ENCODE data around the gene HNRNPA0. TPM values are rescaled to one million over a fixed set of nuclear protein-coding genes. Genes with fewer than 3 reads are reported as not detected.
A peak's percentile ranks its signal among the peaks of the same experiment; 100 is the strongest.

The HNRNPA0 gene
- total and polyA plus RNA-seq, 9 of the 15 experiments (the other 6 are each of a cell fraction or from before 2014, with no cell fraction given): 5.0 to 33.3 (median 10.7) TPM

DNA sequence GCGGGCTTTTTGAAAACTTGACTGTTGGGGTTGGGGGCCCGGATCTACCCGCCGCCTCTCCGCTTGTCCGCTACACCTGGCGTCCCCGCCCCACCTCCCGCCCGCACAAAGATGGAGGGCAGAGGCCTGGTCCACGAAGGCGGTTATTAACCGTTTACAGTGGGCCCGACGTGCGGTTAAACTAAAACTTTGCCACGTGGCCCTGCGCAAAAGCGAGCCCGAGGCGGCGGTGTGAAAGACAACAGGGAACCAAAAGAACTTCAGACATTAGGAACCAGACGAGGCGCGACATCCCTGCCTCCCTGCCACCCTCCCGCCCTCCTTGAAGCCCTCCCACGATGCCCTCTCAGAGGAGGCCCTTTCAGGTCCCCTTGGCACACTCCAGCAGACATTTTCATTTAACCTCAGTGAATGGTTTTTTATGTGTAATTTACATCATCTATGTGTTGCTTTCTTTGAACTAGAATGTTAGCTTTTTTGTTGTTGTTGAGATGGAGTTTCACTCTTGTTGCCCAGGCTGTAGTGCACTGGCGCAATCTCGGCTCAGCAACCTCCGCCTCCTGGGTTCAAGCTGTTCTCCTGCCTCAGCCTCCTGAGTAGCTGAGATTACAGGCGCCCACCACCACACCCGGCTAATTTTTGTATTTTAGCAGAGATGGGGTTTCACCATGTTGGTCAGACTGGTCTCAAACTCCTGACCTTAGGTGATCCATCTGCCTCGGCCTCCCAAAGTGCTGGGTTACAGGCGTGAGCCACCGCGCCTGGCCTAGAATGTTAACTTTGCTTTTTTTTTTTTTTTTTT, 999 bp upstream of the HNRNPA0 start:
- peak overlapping the region; percentile 97 for H3K27ac ChIP-seq (ENCODE audit: extremely low read depth, low read depth, low read length)
- peak overlapping the region; percentile 76 for H3K4me3 ChIP-seq
- FAIRE-seq (no peak), DNase-seq (ENCODE audit: extremely low read depth in 1 of 4, low spot score in 3 of 4) (no peak), ATAC-seq (peak; percentile 27)
- peaks cover 21% of the 10 kb centered on the region; the same call in 2 of the 3 replicates for H3K36me3 ChIP-seq (ENCODE audit: control insufficient read depth, insufficient read depth, low read length)
- H3K4me2 ChIP-seq (ENCODE audit: insufficient read depth, low read length): peak overlapping the region; percentile 93
- peaks cover 6% of the 10 kb centered on the region in 2 experiments; a peak in 3 of 5 replicates for H3K27me3 ChIP-seq (ENCODE audit: control insufficient read depth in 2 of 2, insufficient read depth in 2 of 2, low read length in 2 of 2)
- BruUV-seq (replicated peaks): TSS peak; percentile 76
- CTCF ChIA-PET (ENCODE audit: low intra/inter-chr PET ratio): no interaction called here
- no peaks in the 10 kb centered on the region for H3K9me1 ChIP-seq (ENCODE audit: control insufficient read depth, insufficient read depth, low read length)
- H3K79me2 ChIP-seq (ENCODE audit: control insufficient read depth, insufficient read depth, low read length): peaks cover 40% of the 10 kb centered on the region
- intact Hi-C loops (cut with micrococcal nuclease): loop anchor here (5.0 kb wide), 2 partner anchors 242 to 277 kb away; partner anchors contain the start of gene FAM13B
- H3K9ac ChIP-seq (ENCODE audit: insufficient read depth in 1 of 2, low read depth in 2 of 2, low read length in 2 of 2): peak overlapping the region; percentile 98 to 100
- H2AFZ ChIP-seq (ENCODE audit: low read depth, low read length): peak overlapping the region; percentile 97
- POLR2A ChIA-PET: interaction anchor here (0.6 to 2.0 kb wide), 5 partner anchors 23 to 927 kb away, joined by 3 to 10 read pairs (median 3); no protein-coding TSS in a partner anchor
- in situ Hi-C loops (cut with MboI): no loop called here
- H3K9me3 ChIP-seq (replicated peaks; ENCODE audit: control insufficient read depth, insufficient read depth, low read depth, low read length): no peaks in the 10 kb centered on the region
- peaks cover 27% of the 10 kb centered on the region for H4K20me1 ChIP-seq (replicated peaks; ENCODE audit: control insufficient read depth, insufficient read depth, low read length)
- 31% methylated on average over 20 of the region's 36 CpGs for WGBS (ENCODE audit: insufficient coverage, low coverage, missing lambda C conversion rate)
- H3K4me1 ChIP-seq (replicated peaks in 1 of 2; ENCODE audit: control insufficient read depth in 2 of 2, insufficient read depth in 2 of 2, low read length in 2 of 2): peaks cover 0 to 16% of the 10 kb centered on the region in 2 experiments; a peak in 3 of 5 replicates
- TF ChIP-seq, protein P1, sequence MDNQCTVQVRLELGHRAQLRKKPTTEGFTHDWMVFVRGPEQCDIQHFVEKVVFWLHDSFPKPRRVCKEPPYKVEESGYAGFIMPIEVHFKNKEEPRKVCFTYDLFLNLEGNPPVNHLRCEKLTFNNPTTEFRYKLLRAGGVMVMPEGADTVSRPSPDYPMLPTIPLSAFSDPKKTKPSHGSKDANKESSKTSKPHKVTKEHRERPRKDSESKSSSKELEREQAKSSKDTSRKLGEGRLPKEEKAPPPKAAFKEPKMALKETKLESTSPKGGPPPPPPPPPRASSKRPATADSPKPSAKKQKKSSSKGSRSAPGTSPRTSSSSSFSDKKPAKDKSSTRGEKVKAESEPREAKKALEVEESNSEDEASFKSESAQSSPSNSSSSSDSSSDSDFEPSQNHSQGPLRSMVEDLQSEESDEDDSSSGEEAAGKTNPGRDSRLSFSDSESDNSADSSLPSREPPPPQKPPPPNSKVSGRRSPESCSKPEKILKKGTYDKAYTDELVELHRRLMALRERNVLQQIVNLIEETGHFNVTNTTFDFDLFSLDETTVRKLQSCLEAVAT (IDR thresholded peaks at IDR 0.05): no peak
- TF ChIP-seq TAF9B (IDR thresholded peaks at IDR 0.05; ENCODE audit: partially characterized antibody) (no peak), SRSF9 (IDR thresholded peaks at IDR 0.05; ENCODE audit: borderline replicate concordance, low read depth, low read length) (no peak), SLC30A9 (CRISPR knock-in tag; IDR thresholded peaks at IDR 0.05) (no peak), TRIM28 (IDR thresholded peaks at IDR 0.05) (no peak), LARP7 (IDR thresholded peaks at IDR 0.05) (no peak), HMG20B (CRISPR knock-in tag; IDR thresholded peaks at IDR 0.05) (no peak), ZNF224 (CRISPR knock-in tag; IDR thresholded peaks at IDR 0.05) (no peak), HLTF (IDR thresholded peaks at IDR 0.05) (no peak), SAFB2 (IDR thresholded peaks at IDR 0.05; ENCODE audit: borderline replicate concordance, low read depth, low read length, severe bottlenecking) (no peak), ZNF76 (CRISPR knock-in tag; IDR thresholded peaks at IDR 0.05; ENCODE audit: borderline replicate concordance) (no peak), E2F3 (CRISPR knock-in tag; IDR thresholded peaks at IDR 0.05) (0 out of 2 replicates have a peak, but pooled peaks have one; percentile 9), YY1 (IDR thresholded peaks at IDR 0.05; ENCODE audit: borderline replicate concordance in 1 of 3, control insufficient read depth in 1 of 3, extremely low read depth in 1 of 3, insufficient read depth in 3 of 3, insufficient read length in 1 of 3, insufficient replicate concordance in 2 of 3, low read depth in 1 of 3, low read length in 2 of 3) (peak in 1 of 3 experiments; percentile 86)
- TF ChIP-seq, protein P2, sequence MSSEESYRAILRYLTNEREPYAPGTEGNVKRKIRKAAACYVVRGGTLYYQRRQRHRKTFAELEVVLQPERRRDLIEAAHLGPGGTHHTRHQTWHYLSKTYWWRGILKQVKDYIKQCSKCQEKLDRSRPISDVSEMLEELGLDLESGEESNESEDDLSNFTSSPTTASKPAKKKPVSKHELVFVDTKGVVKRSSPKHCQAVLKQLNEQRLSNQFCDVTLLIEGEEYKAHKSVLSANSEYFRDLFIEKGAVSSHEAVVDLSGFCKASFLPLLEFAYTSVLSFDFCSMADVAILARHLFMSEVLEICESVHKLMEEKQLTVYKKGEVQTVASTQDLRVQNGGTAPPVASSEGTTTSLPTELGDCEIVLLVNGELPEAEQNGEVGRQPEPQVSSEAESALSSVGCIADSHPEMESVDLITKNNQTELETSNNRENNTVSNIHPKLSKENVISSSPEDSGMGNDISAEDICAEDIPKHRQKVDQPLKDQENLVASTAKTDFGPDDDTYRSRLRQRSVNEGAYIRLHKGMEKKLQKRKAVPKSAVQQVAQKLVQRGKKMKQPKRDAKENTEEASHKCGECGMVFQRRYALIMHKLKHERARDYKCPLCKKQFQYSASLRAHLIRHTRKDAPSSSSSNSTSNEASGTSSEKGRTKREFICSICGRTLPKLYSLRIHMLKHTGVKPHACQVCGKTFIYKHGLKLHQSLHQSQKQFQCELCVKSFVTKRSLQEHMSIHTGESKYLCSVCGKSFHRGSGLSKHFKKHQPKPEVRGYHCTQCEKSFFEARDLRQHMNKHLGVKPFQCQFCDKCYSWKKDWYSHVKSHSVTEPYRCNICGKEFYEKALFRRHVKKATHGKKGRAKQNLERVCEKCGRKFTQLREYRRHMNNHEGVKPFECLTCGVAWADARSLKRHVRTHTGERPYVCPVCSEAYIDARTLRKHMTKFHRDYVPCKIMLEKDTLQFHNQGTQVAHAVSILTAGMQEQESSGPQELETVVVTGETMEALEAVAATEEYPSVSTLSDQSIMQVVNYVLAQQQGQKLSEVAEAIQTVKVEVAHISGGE (CRISPR knock-in tag; IDR thresholded peaks at IDR 0.05): peak in 1 of 3 experiments; percentile 63; a peak in 2 of 6 replicates

Data from K562 (cell line).